Skeletal muscle satellite cell (primary cell): ENCODE measurements around the gene RPL22.
A peak's percentile ranks its signal among the peaks of the same experiment; 100 is the strongest.
"Not testable (repeated sequence)": the region's sequence is repeated elsewhere in the genome, so short reads cannot be mapped to it uniquely, and the experiment has no call there.

Experiments used
- H3K27me3 ChIP-seq: 2 replicates; pipeline ENCODE4 v1.7.0; 2013; ENCODE audit warnings: low read length; ENCODE audit not compliant: control insufficient read depth, insufficient read depth
- H3K36me3 ChIP-seq: 2 replicates; pipeline ENCODE4 v1.7.0; 2013; ENCODE audit warnings: mild to moderate bottlenecking, control low read depth, low read length; ENCODE audit not compliant: insufficient read depth
- H3K4me1 ChIP-seq: 2 replicates; pipeline ENCODE4 v1.7.0; 2013; ENCODE audit warnings: low read length; ENCODE audit not compliant: control insufficient read depth, insufficient read depth
- H3K4me2 ChIP-seq: 2 replicates; pipeline ENCODE4 v1.7.0; 2013; ENCODE audit warnings: mild to moderate bottlenecking, low read length
- H3K4me3 ChIP-seq: 2 replicates; pipeline ENCODE4 v1.7.0; 2013; ENCODE audit warnings: low read length
- H3K9ac ChIP-seq: 2 replicates; pipeline ENCODE4 v1.7.0; 2013; ENCODE audit warnings: mild to moderate bottlenecking, low read depth, low read length, moderate library complexity
- H3K9me3 ChIP-seq: replicated peaks from 2 replicates; pipeline ENCODE4 v1.7.0; 2013; ENCODE audit warnings: mild to moderate bottlenecking, control low read depth, low read length

Gene RPL22

GRCh38 chr1:6223617-6224016 is 24.2 kb upstream of the RPL22 start:
- no peaks in the 10 kb centered on the region for H3K9me3 ChIP-seq
- no peak overlapping the region for H3K9ac ChIP-seq
- H3K4me2 ChIP-seq: no peak overlapping the region
- peaks cover 33% of the 10 kb centered on the region for H3K36me3 ChIP-seq
- H3K4me1 ChIP-seq: peaks cover 4% of the 10 kb centered on the region
- no peaks in the 10 kb centered on the region for H3K27me3 ChIP-seq
- H3K4me3 ChIP-seq: no peak overlapping the region

GRCh38 chr1:6222636-6223035 is 23.2 kb upstream of the RPL22 start:
- Histone ChIP-seq H3K4me2 (no peak overlapping the region), H3K9ac (no peak overlapping the region), H3K36me3 (peaks cover 30% of the 10 kb centered on the region), H3K27me3 (no peaks in the 10 kb centered on the region), H3K9me3 (no peaks in the 10 kb centered on the region), H3K4me1 (peaks cover 4% of the 10 kb centered on the region), H3K4me3 (no peak overlapping the region)

GRCh38 chr1:6221210-6221784 is 21.9 kb upstream of the RPL22 start:
- H3K9ac ChIP-seq: no peak overlapping the region
- H3K4me2 ChIP-seq: no peak overlapping the region
- H3K27me3 ChIP-seq: no peaks in the 10 kb centered on the region
- H3K9me3 ChIP-seq: no peaks in the 10 kb centered on the region
- H3K4me3 ChIP-seq: no peak overlapping the region
- H3K36me3 ChIP-seq: peaks cover 27% of the 10 kb centered on the region
- peaks cover 4% of the 10 kb centered on the region for H3K4me1 ChIP-seq

- H3K9me3 ChIP-seq: no peaks in the 10 kb centered on the region
- no peak overlapping the region for H3K4me2 ChIP-seq
- H3K27me3 ChIP-seq: no peaks in the 10 kb centered on the region
- no peak overlapping the region for H3K4me3 ChIP-seq
- peaks cover 4% of the 10 kb centered on the region for H3K4me1 ChIP-seq
- no peak overlapping the region for H3K9ac ChIP-seq
- H3K36me3 ChIP-seq: peaks cover 27% of the 10 kb centered on the region
Observed at GRCh38 chr1:6220236-6220635, 20.8 kb upstream of the RPL22 start.

- not testable (repeated sequence) for H3K4me1 ChIP-seq, H3K9ac ChIP-seq, H3K4me3 ChIP-seq, H3K4me2 ChIP-seq, H3K9me3 ChIP-seq, H3K27me3 ChIP-seq
- peaks cover 26% of the 10 kb centered on the region for H3K36me3 ChIP-seq
Observed at GRCh38 chr1:6219641-6220040, 20.2 kb upstream of the RPL22 start.

- H3K9me3 ChIP-seq: no peaks in the 10 kb centered on the region
- no peak overlapping the region for H3K9ac ChIP-seq
- no peak overlapping the region for H3K4me3 ChIP-seq
- H3K4me1 ChIP-seq: peaks cover 4% of the 10 kb centered on the region
- H3K36me3 ChIP-seq: peaks cover 15% of the 10 kb centered on the region
- H3K4me2 ChIP-seq: no peak overlapping the region
- no peaks in the 10 kb centered on the region for H3K27me3 ChIP-seq
Observed at GRCh38 chr1:6218375-6219164, 19.2 kb upstream of the RPL22 start.

GRCh38 chr1:6212193-6212959 is 13.0 kb upstream of the RPL22 start:
- Histone ChIP-seq H3K4me1 (peaks cover 8% of the 10 kb centered on the region), H3K4me3 (no peak overlapping the region), H3K36me3 (no peaks in the 10 kb centered on the region), H3K4me2 (no peak overlapping the region), H3K27me3 (no peaks in the 10 kb centered on the region), H3K9ac (no peak overlapping the region), H3K9me3 (no peaks in the 10 kb centered on the region)

GRCh38 chr1:6211731-6212130 is 12.3 kb upstream of the RPL22 start:
- H3K9me3 ChIP-seq: no peaks in the 10 kb centered on the region
- H3K4me2 ChIP-seq: no peak overlapping the region
- H3K27me3 ChIP-seq: peaks cover 3% of the 10 kb centered on the region
- H3K4me1 ChIP-seq: peaks cover 8% of the 10 kb centered on the region
- no peak overlapping the region for H3K9ac ChIP-seq
- H3K4me3 ChIP-seq: no peak overlapping the region
- no peaks in the 10 kb centered on the region for H3K36me3 ChIP-seq

- Histone ChIP-seq H3K27me3 (peaks cover 8% of the 10 kb centered on the region), H3K4me1 (peaks cover 14% of the 10 kb centered on the region), H3K9ac (no peak overlapping the region), H3K9me3 (no peaks in the 10 kb centered on the region), H3K4me3 (no peak overlapping the region), H3K4me2 (no peak overlapping the region), H3K36me3 (no peaks in the 10 kb centered on the region)
Observed at GRCh38 chr1:6210591-6211355, 11.4 kb upstream of the RPL22 start.

- no peaks in the 10 kb centered on the region for H3K9me3 ChIP-seq
- H3K27me3 ChIP-seq: peaks cover 11% of the 10 kb centered on the region
- H3K9ac ChIP-seq: peak overlapping the region; percentile 14
- peak overlapping the region; percentile 88 for H3K4me2 ChIP-seq
- peaks cover 20% of the 10 kb centered on the region for H3K4me1 ChIP-seq
- peak overlapping the region; percentile 68 for H3K4me3 ChIP-seq
- H3K36me3 ChIP-seq: no peaks in the 10 kb centered on the region
Observed at GRCh38 chr1:6209661-6210580, 10.5 kb upstream of the RPL22 start.
